WTC11 (cell line): ENCODE measurements around the gene VCP. TPM values are rescaled to one million over a fixed set of nuclear protein-coding genes. Genes with fewer than 3 reads are reported as not detected.

Source experiments
- ATAC-seq: fragments of 200-7000 bp; cut with Tn5 transposase; 2 replicates; pipeline ENCODE4 v1.10.0; 2021; ENCODE audit warnings: mild to moderate bottlenecking, moderate library complexity
- CTCF ChIA-PET: fragments of 300-600 bp; sonication (Branson Sonifier 250); formaldehyde crosslinking; loops from one replicate; lab custom pipeline; 2021; ENCODE audit warnings: antibody characterized with exemption; lab: Charles Lee
- POLR2A ChIA-PET: fragments of 350-600 bp; sonication (Branson Sonifier 250); formaldehyde crosslinking; loops from one replicate; lab custom pipeline; 2021; ENCODE audit warnings: antibody characterized with exemption; lab: Charles Lee
- DNase-seq: peaks from one replicate; pipeline ENCODE4 v3.0.0; 2021; ENCODE audit warnings: low spot score
- H3K27ac Mint-ChIP-seq: 2 replicates; pipeline ENCODE4 v1.8.0; 2021; ENCODE audit warnings: mixed read lengths
- H3K27me3 Mint-ChIP-seq: 2 replicates; pipeline ENCODE4 v1.8.0; 2021; ENCODE audit warnings: low read depth, mild to moderate bottlenecking, moderate library complexity, mixed read lengths
- H3K36me3 Mint-ChIP-seq: 2 replicates; pipeline ENCODE4 v1.8.0; 2021; ENCODE audit warnings: mixed read lengths
- H3K4me1 Mint-ChIP-seq: 2 replicates; pipeline ENCODE4 v1.8.0; 2022; ENCODE audit warnings: mixed read lengths
- H3K4me3 Mint-ChIP-seq: 2 replicates; pipeline ENCODE4 v1.8.0; 2021; ENCODE audit warnings: mild to moderate bottlenecking, moderate library complexity, mixed read lengths
- H3K9me3 Mint-ChIP-seq: 2 replicates; pipeline ENCODE4 v1.8.0; 2021; ENCODE audit warnings: mixed read lengths
- CBFB ChIP-seq: sonication (generic); formaldehyde crosslinking; IDR thresholded peaks from 2 replicates; pipeline ENCODE4 v1.8.1; 2022; ENCODE audit warnings: mild to moderate bottlenecking, low read depth, missing genetic modification reagents
- CREB1 ChIP-seq: sonication (generic); formaldehyde crosslinking; IDR thresholded peaks from 2 replicates; pipeline ENCODE4 v1.8.0; 2023; ENCODE audit warnings: mild to moderate bottlenecking, missing genetic modification reagents
- CREM ChIP-seq: sonication (generic); formaldehyde crosslinking; IDR thresholded peaks from 2 replicates; pipeline ENCODE4 v1.8.1; 2022; ENCODE audit warnings: mild to moderate bottlenecking, missing genetic modification reagents, moderate library complexity
- E2F1 ChIP-seq: sonication (generic); formaldehyde crosslinking; IDR thresholded peaks from 2 replicates; pipeline ENCODE4 v1.8.0; 2022; ENCODE audit warnings: mild to moderate bottlenecking, missing genetic modification reagents
- GRHL2 ChIP-seq: fragments of 250-450 bp; sonication (Bioruptor Pico); IDR thresholded peaks from 2 replicates; pipeline ENCODE4 v1.8.0; 2022; ENCODE audit warnings: mild to moderate bottlenecking, moderate library complexity; ENCODE audit not compliant: insufficient replicate concordance, severe bottlenecking
- JAZF1 ChIP-seq: fragments of 250-450 bp; sonication (Bioruptor Pico); IDR thresholded peaks from 2 replicates; pipeline ENCODE4 v1.9.0; 2021; ENCODE audit warnings: moderate library complexity, mild to moderate bottlenecking, inconsistent platforms
- NFATC4 ChIP-seq: fragments of 250-450 bp; sonication (Bioruptor Pico); IDR thresholded peaks from 2 replicates; pipeline ENCODE4 v1.9.0; 2021; ENCODE audit warnings: mild to moderate bottlenecking
- NFYB ChIP-seq: sonication (generic); formaldehyde crosslinking; conservative IDR thresholded peaks from 2 replicates; pipeline ENCODE4 v1.8.0; 2022; ENCODE audit warnings: low read depth, missing genetic modification reagents
- RELA ChIP-seq: sonication (generic); formaldehyde crosslinking; IDR thresholded peaks from 2 replicates; pipeline ENCODE4 v1.8.1; 2022; ENCODE audit warnings: missing genetic modification reagents, mild to moderate bottlenecking, borderline replicate concordance
- RORB ChIP-seq: fragments of 250-450 bp; sonication (Bioruptor Pico); IDR thresholded peaks from 2 replicates; pipeline ENCODE4 v1.9.0; 2021; ENCODE audit warnings: mild to moderate bottlenecking
- ZNF138 ChIP-seq: sonication (generic); formaldehyde crosslinking; conservative IDR thresholded peaks from 2 replicates; pipeline ENCODE4 v1.8.1; 2022; ENCODE audit warnings: mild to moderate bottlenecking, moderate library complexity, missing genetic modification reagents
- ZNF263 ChIP-seq: sonication (generic); formaldehyde crosslinking; IDR thresholded peaks from 2 replicates; pipeline ENCODE4 v1.8.1; 2022; ENCODE audit warnings: low read depth, mild to moderate bottlenecking, moderate library complexity, missing genetic modification reagents
- ZSCAN18 ChIP-seq: fragments of 250-450 bp; sonication (Bioruptor Pico); IDR thresholded peaks from 2 replicates; pipeline ENCODE4 v2.1.2; 2022; ENCODE audit warnings: mild to moderate bottlenecking, moderate library complexity
- total RNA-seq: library from RNA; stranded (reverse); gene quantifications from 3 replicates; pipeline ENCODE4 v1.2.3, GENCODE V29; 2021
- TF ChIP-seq, protein P1 (sequence below): sonication (generic); formaldehyde crosslinking; IDR thresholded peaks from 2 replicates; pipeline ENCODE4 v1.8.1; 2023; ENCODE audit warnings: mild to moderate bottlenecking, missing genetic modification reagents, moderate library complexity
- TF ChIP-seq, protein P2 (sequence below): fragments of 250-450 bp; sonication (Bioruptor Pico); IDR thresholded peaks from 2 replicates; pipeline ENCODE4 v1.9.0; 2021; ENCODE audit warnings: mild to moderate bottlenecking
- TF ChIP-seq, protein P3 (sequence below): sonication (generic); formaldehyde crosslinking; IDR thresholded peaks from 2 replicates; pipeline ENCODE4 v1.8.1; 2022; ENCODE audit warnings: low read depth, mild to moderate bottlenecking, moderate library complexity, missing genetic modification reagents, borderline replicate concordance
- TF ChIP-seq, protein P4 (sequence below): sonication (generic); formaldehyde crosslinking; IDR thresholded peaks from 2 replicates; pipeline ENCODE4 v1.8.0; 2022; ENCODE audit warnings: missing genetic modification reagents

Gene VCP
- total RNA-seq, 1 experiment from 2014 or later = 386 TPM

DNA sequence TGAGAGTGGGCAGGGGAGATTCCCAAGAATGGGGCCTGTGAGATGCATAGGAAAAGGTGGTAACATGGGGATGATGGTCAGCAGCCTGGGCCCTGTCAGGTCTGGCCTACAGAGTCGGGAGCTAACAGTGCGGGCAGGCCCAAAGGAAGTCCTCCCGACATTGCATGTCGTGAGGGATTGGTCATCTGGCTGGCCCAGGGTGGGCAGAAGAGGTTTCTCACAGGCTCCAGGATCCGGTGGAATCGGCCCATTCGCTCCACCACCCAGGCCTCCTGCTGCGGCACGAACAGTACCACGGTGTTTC is 30.0 kb upstream of the VCP start (continued):
- TF ChIP-seq RORB (CRISPR knock-in tag) (no peak), CREM (no peak), ZNF138 (CRISPR knock-in tag) (no peak), NFATC4 (CRISPR knock-in tag) (no peak), ZNF263 (CRISPR knock-in tag) (no peak), GRHL2 (CRISPR knock-in tag) (no peak), ZSCAN18 (CRISPR knock-in tag) (no peak)
- TF ChIP-seq, protein P1, sequence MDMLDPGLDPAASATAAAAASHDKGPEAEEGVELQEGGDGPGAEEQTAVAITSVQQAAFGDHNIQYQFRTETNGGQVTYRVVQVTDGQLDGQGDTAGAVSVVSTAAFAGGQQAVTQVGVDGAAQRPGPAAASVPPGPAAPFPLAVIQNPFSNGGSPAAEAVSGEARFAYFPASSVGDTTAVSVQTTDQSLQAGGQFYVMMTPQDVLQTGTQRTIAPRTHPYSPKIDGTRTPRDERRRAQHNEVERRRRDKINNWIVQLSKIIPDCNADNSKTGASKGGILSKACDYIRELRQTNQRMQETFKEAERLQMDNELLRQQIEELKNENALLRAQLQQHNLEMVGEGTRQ (CRISPR knock-in tag) = no peak
- TF ChIP-seq, protein P2, sequence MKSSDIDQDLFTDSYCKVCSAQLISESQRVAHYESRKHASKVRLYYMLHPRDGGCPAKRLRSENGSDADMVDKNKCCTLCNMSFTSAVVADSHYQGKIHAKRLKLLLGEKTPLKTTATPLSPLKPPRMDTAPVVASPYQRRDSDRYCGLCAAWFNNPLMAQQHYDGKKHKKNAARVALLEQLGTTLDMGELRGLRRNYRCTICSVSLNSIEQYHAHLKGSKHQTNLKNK = no peak
- TF ChIP-seq, protein P3, sequence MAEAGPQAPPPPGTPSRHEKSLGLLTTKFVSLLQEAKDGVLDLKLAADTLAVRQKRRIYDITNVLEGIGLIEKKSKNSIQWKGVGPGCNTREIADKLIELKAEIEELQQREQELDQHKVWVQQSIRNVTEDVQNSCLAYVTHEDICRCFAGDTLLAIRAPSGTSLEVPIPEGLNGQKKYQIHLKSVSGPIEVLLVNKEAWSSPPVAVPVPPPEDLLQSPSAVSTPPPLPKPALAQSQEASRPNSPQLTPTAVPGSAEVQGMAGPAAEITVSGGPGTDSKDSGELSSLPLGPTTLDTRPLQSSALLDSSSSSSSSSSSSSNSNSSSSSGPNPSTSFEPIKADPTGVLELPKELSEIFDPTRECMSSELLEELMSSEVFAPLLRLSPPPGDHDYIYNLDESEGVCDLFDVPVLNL (CRISPR knock-in tag) = no peak
- TF ChIP-seq, all 79 proteins: peak for 0

DNA sequence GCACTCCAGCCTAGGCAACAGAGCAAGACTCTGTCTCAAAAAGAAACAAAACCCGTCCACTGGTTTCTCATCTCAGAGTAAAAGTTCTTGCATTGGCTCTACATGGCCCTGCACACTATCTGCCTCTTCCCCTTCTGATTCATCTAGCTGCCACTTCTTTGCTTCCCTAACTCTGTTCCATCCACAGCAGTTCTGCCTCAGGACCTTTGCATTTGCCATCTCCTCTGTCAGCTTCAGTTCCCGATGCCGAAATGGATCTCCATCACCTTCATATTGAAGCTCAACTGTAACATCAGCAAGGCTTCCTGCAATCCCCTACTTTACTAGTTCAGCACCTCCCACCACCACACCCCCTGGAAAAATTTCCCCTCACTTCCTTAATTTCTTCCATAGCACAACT is 25.1 kb upstream of the VCP start:
- ChIA-PET CTCF (interaction anchor here (0.9 to 3.1 kb wide), 4 partner anchors 17 to 198 kb away, joined by 4 to 19 read pairs (median 16); partner anchors contain the start of gene VCP), POLR2A (interaction anchor here (0.7 to 1.9 kb wide), 2 partner anchors 25 to 46 kb away, joined by 3 to 4 read pairs; partner anchors contain the start of gene VCP)
- Mint-ChIP-seq H3K27me3 (no peaks in the 10 kb centered on the region), H3K27ac (no peak overlapping the region), H3K9me3 (no peaks in the 10 kb centered on the region), H3K4me3 (no peak overlapping the region), H3K36me3 (peaks cover 27% of the 10 kb centered on the region), H3K4me1 (peaks cover 7% of the 10 kb centered on the region; the same call in 1 of the 2 replicates)
- DNase-seq = no peak
- ATAC-seq = no peak
- TF ChIP-seq ZNF263 (CRISPR knock-in tag) (no peak), CREB1 (CRISPR knock-in tag) (no peak), RELA (CRISPR knock-in tag) (no peak), CBFB (CRISPR knock-in tag) (no peak), JAZF1 (CRISPR knock-in tag) (no peak), E2F1 (no peak), NFYB (no peak), ZNF138 (CRISPR knock-in tag) (no peak)
- TF ChIP-seq, protein P4, sequence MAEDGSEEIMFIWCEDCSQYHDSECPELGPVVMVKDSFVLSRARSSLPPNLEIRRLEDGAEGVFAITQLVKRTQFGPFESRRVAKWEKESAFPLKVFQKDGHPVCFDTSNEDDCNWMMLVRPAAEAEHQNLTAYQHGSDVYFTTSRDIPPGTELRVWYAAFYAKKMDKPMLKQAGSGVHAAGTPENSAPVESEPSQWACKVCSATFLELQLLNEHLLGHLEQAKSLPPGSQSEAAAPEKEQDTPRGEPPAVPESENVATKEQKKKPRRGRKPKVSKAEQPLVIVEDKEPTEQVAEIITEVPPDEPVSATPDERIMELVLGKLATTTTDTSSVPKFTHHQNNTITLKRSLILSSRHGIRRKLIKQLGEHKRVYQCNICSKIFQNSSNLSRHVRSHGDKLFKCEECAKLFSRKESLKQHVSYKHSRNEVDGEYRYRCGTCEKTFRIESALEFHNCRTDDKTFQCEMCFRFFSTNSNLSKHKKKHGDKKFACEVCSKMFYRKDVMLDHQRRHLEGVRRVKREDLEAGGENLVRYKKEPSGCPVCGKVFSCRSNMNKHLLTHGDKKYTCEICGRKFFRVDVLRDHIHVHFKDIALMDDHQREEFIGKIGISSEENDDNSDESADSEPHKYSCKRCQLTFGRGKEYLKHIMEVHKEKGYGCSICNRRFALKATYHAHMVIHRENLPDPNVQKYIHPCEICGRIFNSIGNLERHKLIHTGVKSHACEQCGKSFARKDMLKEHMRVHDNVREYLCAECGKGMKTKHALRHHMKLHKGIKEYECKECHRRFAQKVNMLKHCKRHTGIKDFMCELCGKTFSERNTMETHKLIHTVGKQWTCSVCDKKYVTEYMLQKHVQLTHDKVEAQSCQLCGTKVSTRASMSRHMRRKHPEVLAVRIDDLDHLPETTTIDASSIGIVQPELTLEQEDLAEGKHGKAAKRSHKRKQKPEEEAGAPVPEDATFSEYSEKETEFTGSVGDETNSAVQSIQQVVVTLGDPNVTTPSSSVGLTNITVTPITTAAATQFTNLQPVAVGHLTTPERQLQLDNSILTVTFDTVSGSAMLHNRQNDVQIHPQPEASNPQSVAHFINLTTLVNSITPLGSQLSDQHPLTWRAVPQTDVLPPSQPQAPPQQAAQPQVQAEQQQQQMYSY (CRISPR knock-in tag) = no peak
